ENCODE data around the gene PIP4K2A. TPM values are rescaled to one million over a fixed set of nuclear protein-coding genes. Genes with fewer than 3 reads are reported as not detected.

The PIP4K2A gene
- total RNA-seq, 4 donors from 2014 or later = 3.1 to 19.1 (median 7.6) TPM

- TF ChIP-seq CTCF (IDR thresholded peaks at IDR 0.05) = no peak
- TF ChIP-seq POLR2A (IDR thresholded peaks at IDR 0.05) = no peak
- WGBS, 2 donors = 70 to 72% methylated on average over 6 to 7 of the region's 7 CpGs
- intact Hi-C loops (cut with DNase I) = no loop called here
- no peak for DNase-seq
- no peaks in the 10 kb centered on the region for H3K27me3 ChIP-seq
- no peaks in the 10 kb centered on the region for H3K9me3 ChIP-seq
- H3K27ac ChIP-seq = no peak overlapping the region
- H3K4me3 ChIP-seq = no peak overlapping the region
- H3K4me1 ChIP-seq = no peaks in the 10 kb centered on the region
- H3K36me3 ChIP-seq = peaks cover 0 to 88% (median 0%) of the 10 kb centered on the region in 3 donors
These were observed 171.6 kb downstream of the PIP4K2A start for GRCh38 chr10:22542773-22543172.

DNA sequence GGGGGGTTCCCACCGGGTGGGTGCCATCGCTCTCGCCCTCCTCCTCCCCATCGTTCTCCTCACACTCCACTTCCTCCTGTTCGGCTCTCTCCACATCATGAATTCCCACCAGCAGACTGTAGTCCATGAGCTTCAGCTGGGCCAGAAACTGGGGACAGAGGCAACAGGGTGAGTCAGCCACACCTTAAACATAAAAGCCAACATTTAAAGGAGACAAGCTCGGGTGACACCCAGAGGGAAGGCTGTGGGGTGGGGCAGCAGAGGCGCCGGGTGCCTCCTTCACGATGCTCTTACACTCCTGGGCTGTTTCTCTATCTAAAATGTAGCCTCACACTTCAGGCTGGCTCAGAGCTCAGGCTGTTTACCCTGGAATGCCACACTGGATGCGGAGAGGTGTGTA is 172.5 kb downstream of the PIP4K2A start:
- Histone ChIP-seq H3K9me3 (no peaks in the 10 kb centered on the region), H3K4me3 (no peak overlapping the region), H3K36me3 (peaks cover 0 to 86% (median 0%) of the 10 kb centered on the region in 3 donors), H3K27me3 (no peaks in the 10 kb centered on the region), H3K4me1 (no peaks in the 10 kb centered on the region), H3K27ac (no peak overlapping the region)
- 82 to 87% methylated on average over 8 to 9 of the region's 10 CpGs for WGBS, 2 donors
- no peak for DNase-seq
- intact Hi-C loops (cut with DNase I) = no loop called here
- no peak for TF ChIP-seq CTCF (IDR thresholded peaks at IDR 0.05)
- TF ChIP-seq POLR2A (IDR thresholded peaks at IDR 0.05) = no peak

- WGBS, 2 donors = 79 to 89% methylated on average over 11 of the region's 11 CpGs
- Histone ChIP-seq H3K4me1 (no peaks in the 10 kb centered on the region), H3K27ac (no peak overlapping the region), H3K4me3 (no peak overlapping the region), H3K27me3 (no peaks in the 10 kb centered on the region), H3K9me3 (no peaks in the 10 kb centered on the region), H3K36me3 (peaks cover 0 to 79% (median 0%) of the 10 kb centered on the region in 3 donors)
- no peak for TF ChIP-seq CTCF (IDR thresholded peaks at IDR 0.05)
- TF ChIP-seq POLR2A (IDR thresholded peaks at IDR 0.05) = no peak
- no peak for DNase-seq
- intact Hi-C loops (cut with DNase I) = no loop called here
These were observed 174.6 kb downstream of the PIP4K2A start for GRCh38 chr10:22539579-22540298.

GRCh38 chr10:22537810-22538209 is 176.6 kb downstream of the PIP4K2A start:
- no peak overlapping the region for H3K27ac ChIP-seq
- peaks cover 0 to 66% (median 0%) of the 10 kb centered on the region in 3 donors for H3K36me3 ChIP-seq
- no peaks in the 10 kb centered on the region for H3K9me3 ChIP-seq
- TF ChIP-seq CTCF (IDR thresholded peaks at IDR 0.05) = no peak
- TF ChIP-seq POLR2A (IDR thresholded peaks at IDR 0.05) = no peak
- H3K4me1 ChIP-seq = no peaks in the 10 kb centered on the region
- H3K4me3 ChIP-seq = no peak overlapping the region
- intact Hi-C loops (cut with DNase I) = no loop called here
- DNase-seq = no peak
- H3K27me3 ChIP-seq = no peaks in the 10 kb centered on the region
- 88 to 92% methylated on average over 4 to 5 of the region's 6 CpGs for WGBS, 2 donors

GRCh38 chr10:22536620-22537019 is 177.8 kb downstream of the PIP4K2A start:
- Histone ChIP-seq H3K27ac (no peak overlapping the region), H3K4me1 (no peaks in the 10 kb centered on the region), H3K9me3 (no peaks in the 10 kb centered on the region), H3K36me3 (peaks cover 0 to 54% (median 0%) of the 10 kb centered on the region in 3 donors), H3K4me3 (no peak overlapping the region), H3K27me3 (no peaks in the 10 kb centered on the region)
- WGBS, 2 donors = 84 to 93% methylated on average over 8 of the region's 8 CpGs
- TF ChIP-seq CTCF (IDR thresholded peaks at IDR 0.05) (no peak), POLR2A (IDR thresholded peaks at IDR 0.05) (no peak)
- no peak for DNase-seq
- intact Hi-C loops (cut with DNase I) = no loop called here
